Endodermal cell (in vitro differentiated cells): Measurements from ENCODE around the gene SLC25A11. TPM values are rescaled to one million over a fixed set of nuclear protein-coding genes. Genes with fewer than 3 reads are reported as not detected.
A peak's percentile ranks its signal among the peaks of the same experiment; 100 is the strongest.
"Not testable (repeated sequence)": the region's sequence is repeated elsewhere in the genome, so short reads cannot be mapped to it uniquely, and the experiment has no call there.

Source experiments
- DNase-seq: peaks from one replicate; pipeline ENCODE4 v3.0.0-alpha.2; 2017
- H3K27ac ChIP-seq: 2 replicates; pipeline ENCODE4 v1.5.1; 2013; ENCODE audit warnings: mild to moderate bottlenecking, low read depth, low read length, moderate library complexity
- H3K27me3 ChIP-seq: 2 replicates; pipeline ENCODE4 v1.6.1; 2013; ENCODE audit warnings: mild to moderate bottlenecking, low read length, moderate library complexity; ENCODE audit not compliant: insufficient read depth, control insufficient read depth, poor library complexity, severe bottlenecking
- H3K36me3 ChIP-seq: 2 replicates; pipeline ENCODE4 v1.7.0; 2013; ENCODE audit warnings: mild to moderate bottlenecking, low read length, moderate library complexity; ENCODE audit not compliant: control insufficient read depth, insufficient read depth
- H3K4me1 ChIP-seq: one replicate; pipeline ENCODE4 v1.7.0; 2013; ENCODE audit warnings: low read length; ENCODE audit not compliant: control insufficient read depth, insufficient read depth
- H3K4me3 ChIP-seq: 2 replicates; pipeline ENCODE4 v1.5.1; 2013; ENCODE audit warnings: mild to moderate bottlenecking, low read length, moderate library complexity
- H3K9ac ChIP-seq: 2 replicates; pipeline ENCODE4 v1.6.1; 2013; ENCODE audit warnings: mild to moderate bottlenecking, low read length, moderate library complexity; ENCODE audit not compliant: poor library complexity, severe bottlenecking; ENCODE audit errors: extremely low read depth
- H3K9me3 ChIP-seq: 2 replicates; pipeline ENCODE4 v1.6.1; 2013; ENCODE audit warnings: mild to moderate bottlenecking, low read length, moderate library complexity; ENCODE audit not compliant: control insufficient read depth
- H3K27ac Mint-ChIP-seq: 2 replicates; pipeline ENCODE4 v1.8.0; 2020; ENCODE audit warnings: mixed read lengths
- H3K27me3 Mint-ChIP-seq: 2 replicates; pipeline ENCODE4 v1.8.0; 2021; ENCODE audit warnings: mild to moderate bottlenecking, mixed read lengths; ENCODE audit not compliant: insufficient read depth
- H3K36me3 Mint-ChIP-seq: 2 replicates; pipeline ENCODE4 v1.8.0; 2020; ENCODE audit warnings: low read depth, mixed read lengths
- H3K4me1 Mint-ChIP-seq: 2 replicates; pipeline ENCODE4 v1.8.0; 2020; ENCODE audit warnings: mixed read lengths
- H3K4me3 Mint-ChIP-seq: 2 replicates; pipeline ENCODE4 v1.8.0; 2020; ENCODE audit warnings: mild to moderate bottlenecking, moderate library complexity, mixed read lengths
- H3K9me3 Mint-ChIP-seq: 2 replicates; pipeline ENCODE4 v1.8.0; 2020; ENCODE audit warnings: mild to moderate bottlenecking, mixed read lengths
- WGBS, 2 experiments: methylation state at CpG; one replicate each; pipeline versions ENCODE4 v1.1.5 to v1.1.7; 2013; ENCODE audit warnings: missing lambda C conversion rate in 2 of 2, mixed read lengths in 1 of 2; ENCODE audit not compliant: insufficient coverage in 1 of 2, insufficient read length in 1 of 2; 5-methylcytosine and 5-hydroxymethylcytosine counted together
- total RNA-seq, 2 donors: library from RNA; stranded (reverse); fragmentation: NEBNext Ultra II Directional in 1 of 2; extraction: Animal tissue kit (Norgen Biotek cat#: 25700) in 1 of 2; gene quantifications; 2 replicates in 1 of 2; 3 replicates in 1 of 2; pipeline ENCODE4 v1.2.1, GENCODE V29; 2021
- TF ChIP-seq, protein P1 (sequence below): fragments of 200-600 bp; sonication (generic); conservative IDR thresholded peaks from 2 replicates; pipeline ENCODE4 v1.5.0; 2021; ENCODE audit warnings: antibody characterized with exemption, mild to moderate bottlenecking

The SLC25A11 gene
- total RNA-seq, 2 donors from 2014 or later, result 59.9 to 76.9 TPM

DNA sequence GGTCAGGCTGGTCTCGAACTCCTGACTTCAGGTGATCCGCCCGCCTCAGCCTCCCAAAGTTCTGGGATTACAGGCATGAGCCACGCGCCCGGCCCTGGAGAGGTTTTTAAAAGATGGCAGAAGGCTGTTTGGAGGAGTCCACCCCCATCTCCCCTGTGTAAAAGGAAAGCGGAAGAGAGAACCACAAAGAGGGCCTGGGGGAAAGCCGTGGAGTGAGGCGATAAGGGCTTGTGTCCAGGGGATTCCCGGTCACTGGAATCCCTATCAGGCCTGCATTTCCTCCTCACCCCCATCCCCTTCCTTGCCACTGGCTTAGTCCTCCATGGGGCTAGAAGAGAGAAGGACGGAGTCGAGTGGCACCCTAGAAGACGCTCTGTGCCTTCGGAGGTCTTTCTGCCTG is 7.9 kb downstream of the SLC25A11 start, which contains the start of gene GP1BA:
GP1BA (plus strand) TSS at position 315 of the 400 bp plus-strand sequence. CDS start 328 bp downstream, outside the sequence.
- Histone ChIP-seq H3K27ac (no peak within 1 kb of the TSS), H3K9me3 (no peaks in the 10 kb centered on the region), H3K36me3 (peaks cover 12% of the 10 kb centered on the region), H3K4me3 (no peak within 1 kb of the TSS), H3K27me3 (no peaks in the 10 kb centered on the region), H3K9ac (no peak within 1 kb of the TSS), H3K4me1 (no peaks in the 10 kb centered on the region)
- peak within 1 kb of the TSS; percentile 48 for H3K27ac Mint-ChIP-seq
- TF ChIP-seq, protein P1, sequence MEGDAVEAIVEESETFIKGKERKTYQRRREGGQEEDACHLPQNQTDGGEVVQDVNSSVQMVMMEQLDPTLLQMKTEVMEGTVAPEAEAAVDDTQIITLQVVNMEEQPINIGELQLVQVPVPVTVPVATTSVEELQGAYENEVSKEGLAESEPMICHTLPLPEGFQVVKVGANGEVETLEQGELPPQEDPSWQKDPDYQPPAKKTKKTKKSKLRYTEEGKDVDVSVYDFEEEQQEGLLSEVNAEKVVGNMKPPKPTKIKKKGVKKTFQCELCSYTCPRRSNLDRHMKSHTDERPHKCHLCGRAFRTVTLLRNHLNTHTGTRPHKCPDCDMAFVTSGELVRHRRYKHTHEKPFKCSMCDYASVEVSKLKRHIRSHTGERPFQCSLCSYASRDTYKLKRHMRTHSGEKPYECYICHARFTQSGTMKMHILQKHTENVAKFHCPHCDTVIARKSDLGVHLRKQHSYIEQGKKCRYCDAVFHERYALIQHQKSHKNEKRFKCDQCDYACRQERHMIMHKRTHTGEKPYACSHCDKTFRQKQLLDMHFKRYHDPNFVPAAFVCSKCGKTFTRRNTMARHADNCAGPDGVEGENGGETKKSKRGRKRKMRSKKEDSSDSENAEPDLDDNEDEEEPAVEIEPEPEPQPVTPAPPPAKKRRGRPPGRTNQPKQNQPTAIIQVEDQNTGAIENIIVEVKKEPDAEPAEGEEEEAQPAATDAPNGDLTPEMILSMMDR, result no peak
- 92 to 97% methylated on average over 5 to 14 of the region's 14 CpGs for WGBS, 2 experiments
- H3K36me3 Mint-ChIP-seq, result peaks cover 11% of the 10 kb centered on the region
- DNase-seq, result no peak
- H3K9me3 Mint-ChIP-seq, result no peaks in the 10 kb centered on the region
- H3K4me3 Mint-ChIP-seq, result no peak within 1 kb of the TSS
- H3K27me3 Mint-ChIP-seq, result no peaks in the 10 kb centered on the region
- peaks cover 16% of the 10 kb centered on the region for H3K4me1 Mint-ChIP-seq

DNA sequence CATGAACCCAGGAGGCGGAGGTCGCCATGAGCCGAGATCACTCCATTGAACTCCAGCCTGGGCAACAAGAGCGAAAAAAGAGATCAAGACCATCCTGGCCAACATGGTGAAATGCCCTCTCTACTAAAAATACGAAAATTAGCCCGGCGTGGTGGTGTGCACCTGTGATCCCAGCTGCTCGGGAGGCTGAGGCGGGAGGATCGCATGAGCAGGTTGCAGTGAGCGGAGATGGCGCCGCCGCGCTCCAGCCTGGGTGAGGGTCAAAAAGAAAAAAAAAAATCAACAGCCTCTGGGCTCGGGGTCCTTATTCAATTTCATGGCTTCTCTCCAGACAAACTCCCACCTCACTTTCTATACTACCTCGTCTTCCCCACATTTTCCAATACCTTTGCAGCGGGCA is 11.0 kb downstream of the SLC25A11 start:
- peaks cover 8% of the 10 kb centered on the region for H3K4me1 Mint-ChIP-seq
- peaks cover 3% of the 10 kb centered on the region for H3K36me3 ChIP-seq
- no peaks in the 10 kb centered on the region for H3K9me3 Mint-ChIP-seq
- no peak overlapping the region for H3K4me3 ChIP-seq
- no peaks in the 10 kb centered on the region for H3K9me3 ChIP-seq
- H3K4me1 ChIP-seq, result no peaks in the 10 kb centered on the region
- no peak overlapping the region for H3K27ac Mint-ChIP-seq
- H3K9ac ChIP-seq, result no peak overlapping the region
- H3K27me3 Mint-ChIP-seq, result no peaks in the 10 kb centered on the region
- TF ChIP-seq, protein P1, result no peak
- H3K4me3 Mint-ChIP-seq, result no peak overlapping the region
- H3K27ac ChIP-seq, result no peak overlapping the region
- H3K27me3 ChIP-seq, result no peaks in the 10 kb centered on the region
- 96% methylated on average over 12 to 18 of the region's 18 CpGs for WGBS, 2 experiments
- peaks cover 10% of the 10 kb centered on the region for H3K36me3 Mint-ChIP-seq
- DNase-seq, result no peak

DNA sequence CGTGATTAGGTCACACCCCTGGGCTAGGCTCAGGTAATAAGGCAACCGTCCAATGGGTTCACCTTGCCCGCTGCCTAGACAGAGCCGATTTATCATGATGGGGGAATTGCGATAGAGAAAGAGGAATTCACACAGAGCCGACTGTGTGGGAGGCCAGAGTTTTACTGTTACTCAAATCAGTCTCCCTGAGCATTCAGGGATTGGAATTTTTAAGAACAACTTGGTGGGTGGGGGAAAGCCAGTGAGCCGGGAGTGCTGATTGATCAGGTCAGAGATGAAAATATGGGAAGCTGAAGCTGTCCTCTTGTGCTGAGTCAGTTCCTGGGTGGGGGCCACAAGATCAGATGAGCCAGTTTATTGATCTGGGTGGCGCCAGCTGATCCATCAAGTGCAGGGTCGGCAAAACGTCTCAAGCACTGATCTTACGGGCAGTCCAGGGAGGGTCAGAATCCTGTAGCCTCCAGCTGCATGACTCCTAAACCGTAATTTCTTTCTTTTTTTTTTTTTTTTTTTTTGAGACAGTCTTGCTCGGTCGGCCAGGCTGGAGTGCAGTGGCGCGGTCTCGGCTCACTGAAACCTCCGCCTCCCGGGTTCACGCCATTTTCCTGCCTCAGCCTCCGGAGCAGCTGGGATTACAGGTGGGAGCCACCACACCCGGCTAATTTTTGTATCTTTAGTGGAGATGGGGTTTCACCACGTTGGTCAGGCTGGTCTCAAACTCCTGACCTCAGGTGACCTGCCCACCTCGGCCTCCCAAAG is 13.1 kb downstream of the SLC25A11 start:
- H3K9me3 Mint-ChIP-seq, H3K27ac ChIP-seq, H3K4me1 ChIP-seq, H3K27me3 Mint-ChIP-seq, H3K4me3 Mint-ChIP-seq, H3K27ac Mint-ChIP-seq, H3K4me3 ChIP-seq, H3K4me1 Mint-ChIP-seq, H3K9me3 ChIP-seq, DNase-seq, H3K27me3 ChIP-seq, H3K9ac ChIP-seq, H3K36me3 ChIP-seq: not testable (repeated sequence)
- H3K36me3 Mint-ChIP-seq, result peaks cover 10% of the 10 kb centered on the region
- WGBS, 2 experiments, result 92 to 96% methylated on average over 14 to 24 of the region's 24 CpGs
